ENCODE data around the gene KL.

KL gene

GRCh38 chr13:33087091-33087490 lies 70.9 kb downstream of the KL start:
- peak; percentile 26 for DNase-seq

- peak; percentile 23 for DNase-seq
Measured at GRCh38 chr13:33087790-33088189, 71.6 kb downstream of the KL start.

- DNase-seq, result no peak
Measured at GRCh38 chr13:33089311-33089710, 73.1 kb downstream of the KL start.

- DNase-seq, result no peak
Measured at GRCh38 chr13:33090755-33091414, 74.7 kb downstream of the KL start.

GRCh38 chr13:33091415-33091774 lies 75.2 kb downstream of the KL start:
- DNase-seq, result no peak

GRCh38 chr13:33092073-33092987 lies 76.1 kb downstream of the KL start:
- no peak for DNase-seq

- no peak for DNase-seq
Measured at GRCh38 chr13:33096886-33097605, 80.8 kb downstream of the KL start.

GRCh38 chr13:33099860-33100259 lies 83.6 kb downstream of the KL start:
- DNase-seq, result no peak

- peak; percentile 21 for DNase-seq
Measured at GRCh38 chr13:33100886-33101285, 84.7 kb downstream of the KL start.

- DNase-seq, result peak; percentile 29
Measured at GRCh38 chr13:33101835-33102234, 85.6 kb downstream of the KL start.

- no peak for DNase-seq
Measured at GRCh38 chr13:33103457-33103856, 87.2 kb downstream of the KL start.

- no peak for DNase-seq
Measured at GRCh38 chr13:33105387-33106005, 89.3 kb downstream of the KL start.

GRCh38 chr13:33106656-33107360 lies 90.6 kb downstream of the KL start:
- DNase-seq, result no peak

GRCh38 chr13:33107361-33107760 lies 91.1 kb downstream of the KL start:
- no peak for DNase-seq

GRCh38 chr13:33108620-33109019 lies 92.4 kb downstream of the KL start:
- DNase-seq, result peak; percentile 75

- peak; percentile 26 for DNase-seq
Measured at GRCh38 chr13:33109271-33109697, 93.1 kb downstream of the KL start.

- DNase-seq, result no peak
Measured at GRCh38 chr13:33109801-33110200, 93.6 kb downstream of the KL start.

GRCh38 chr13:33110386-33110712 lies 94.1 kb downstream of the KL start:
- DNase-seq, result no peak

GRCh38 chr13:33110713-33111413 lies 94.6 kb downstream of the KL start:
- DNase-seq, result no peak

GRCh38 chr13:33111414-33112110 lies 95.3 kb downstream of the KL start:
- peak; percentile 34 for DNase-seq

GRCh38 chr13:33112766-33113165 lies 96.5 kb downstream of the KL start:
- DNase-seq, result peak; percentile 26

All from EL (cell line).